Measurements from ENCODE around the gene ATOH1. TPM values are rescaled to one million over a fixed set of nuclear protein-coding genes. Genes with fewer than 3 reads are reported as not detected.

Gene ATOH1
- total and polyA plus RNA-seq, 3 donors from 2014 or later = not detected

DNA sequence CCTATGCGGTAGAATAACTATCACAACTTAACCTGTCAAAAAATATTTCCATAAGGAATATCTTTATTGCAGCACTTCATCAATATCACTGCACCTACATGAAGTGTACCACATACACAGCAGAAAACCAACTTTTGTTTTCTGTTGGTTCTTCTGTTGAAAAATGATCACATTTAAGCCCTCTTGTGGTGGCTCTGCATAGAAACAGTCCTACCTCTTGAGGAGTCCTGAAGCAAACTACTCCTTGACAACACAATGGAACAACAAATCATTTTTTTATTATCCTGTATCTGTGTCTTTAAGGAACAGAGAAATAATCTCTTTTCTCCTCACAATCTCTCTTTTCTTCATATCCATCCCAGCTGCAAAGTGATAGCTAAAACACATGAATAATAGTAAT, 39.8 kb upstream of the ATOH1 start:
- TF ChIP-seq POLR2A (IDR thresholded peaks at IDR 0.05) = no peak
- TF ChIP-seq, protein P1, sequence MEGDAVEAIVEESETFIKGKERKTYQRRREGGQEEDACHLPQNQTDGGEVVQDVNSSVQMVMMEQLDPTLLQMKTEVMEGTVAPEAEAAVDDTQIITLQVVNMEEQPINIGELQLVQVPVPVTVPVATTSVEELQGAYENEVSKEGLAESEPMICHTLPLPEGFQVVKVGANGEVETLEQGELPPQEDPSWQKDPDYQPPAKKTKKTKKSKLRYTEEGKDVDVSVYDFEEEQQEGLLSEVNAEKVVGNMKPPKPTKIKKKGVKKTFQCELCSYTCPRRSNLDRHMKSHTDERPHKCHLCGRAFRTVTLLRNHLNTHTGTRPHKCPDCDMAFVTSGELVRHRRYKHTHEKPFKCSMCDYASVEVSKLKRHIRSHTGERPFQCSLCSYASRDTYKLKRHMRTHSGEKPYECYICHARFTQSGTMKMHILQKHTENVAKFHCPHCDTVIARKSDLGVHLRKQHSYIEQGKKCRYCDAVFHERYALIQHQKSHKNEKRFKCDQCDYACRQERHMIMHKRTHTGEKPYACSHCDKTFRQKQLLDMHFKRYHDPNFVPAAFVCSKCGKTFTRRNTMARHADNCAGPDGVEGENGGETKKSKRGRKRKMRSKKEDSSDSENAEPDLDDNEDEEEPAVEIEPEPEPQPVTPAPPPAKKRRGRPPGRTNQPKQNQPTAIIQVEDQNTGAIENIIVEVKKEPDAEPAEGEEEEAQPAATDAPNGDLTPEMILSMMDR (IDR thresholded peaks at IDR 0.05) = peak in 2 of 3 experiments; percentile 26 to 43
- Histone ChIP-seq H3K9me3 (no peaks in the 10 kb centered on the region), H3K4me3 (no peak overlapping the region), H3K36me3 (ENCODE audit: low read depth, missing control alignments) (no peaks in the 10 kb centered on the region), H3K27me3 (no peaks in the 10 kb centered on the region), H3K4me1 (no peaks in the 10 kb centered on the region), H3K27ac (no peak overlapping the region)
- intact Hi-C loops (cut with DNase I; ENCODE audit: low total_unique reads) = no loop called here
- 85 to 88% methylated on average over 1 of the region's 1 CpG for WGBS, 2 donors
- DNase-seq = no peak

DNA sequence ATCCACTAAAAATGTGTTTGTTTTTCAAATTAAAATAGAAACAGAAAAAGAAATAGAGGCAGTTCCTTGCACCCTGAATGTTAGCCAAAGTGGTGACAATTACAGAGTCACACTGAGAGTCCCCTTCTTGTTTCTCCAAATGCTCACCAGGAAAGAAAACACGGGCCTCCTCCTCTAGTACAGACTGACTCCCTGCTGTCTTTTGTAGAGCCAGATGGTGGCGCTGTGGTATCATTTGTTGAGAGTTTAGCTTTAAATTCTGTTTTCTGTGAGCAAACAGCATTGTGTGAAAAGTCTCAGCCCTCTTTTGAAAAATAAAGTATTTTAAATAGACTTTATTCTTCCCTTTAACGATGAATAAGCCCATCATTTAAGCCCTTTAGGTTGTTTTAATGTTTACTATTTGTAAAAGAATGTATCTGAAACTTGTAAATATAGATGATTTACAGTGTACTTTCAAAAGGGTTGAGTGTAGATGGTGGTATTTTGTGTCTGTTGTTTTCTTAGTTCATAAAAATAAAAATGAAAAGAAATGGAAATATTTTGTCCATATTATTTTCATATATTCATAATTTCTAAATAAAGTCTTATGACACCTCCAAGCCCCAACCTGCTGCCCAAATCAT, 36.9 kb upstream of the ATOH1 start:
- TF ChIP-seq POLR2A (IDR thresholded peaks at IDR 0.05) = no peak
- TF ChIP-seq, protein P1 (IDR thresholded peaks at IDR 0.05) = peak; percentile 52 to 78 (median 77)
- no peaks in the 10 kb centered on the region for H3K27me3 ChIP-seq
- DNase-seq = peak; percentile 77
- no peaks in the 10 kb centered on the region for H3K4me1 ChIP-seq
- H3K27ac ChIP-seq = no peak overlapping the region
- intact Hi-C loops (cut with DNase I; ENCODE audit: low total_unique reads) = loop anchor here (10.0 kb wide), 1 partner anchor 333 kb away; no protein-coding TSS in a partner anchor
- 2 to 5% methylated on average over 3 of the region's 3 CpGs for WGBS, 2 donors
- no peak overlapping the region for H3K4me3 ChIP-seq
- no peaks in the 10 kb centered on the region for H3K36me3 ChIP-seq (ENCODE audit: low read depth, missing control alignments)
- no peaks in the 10 kb centered on the region for H3K9me3 ChIP-seq

DNA sequence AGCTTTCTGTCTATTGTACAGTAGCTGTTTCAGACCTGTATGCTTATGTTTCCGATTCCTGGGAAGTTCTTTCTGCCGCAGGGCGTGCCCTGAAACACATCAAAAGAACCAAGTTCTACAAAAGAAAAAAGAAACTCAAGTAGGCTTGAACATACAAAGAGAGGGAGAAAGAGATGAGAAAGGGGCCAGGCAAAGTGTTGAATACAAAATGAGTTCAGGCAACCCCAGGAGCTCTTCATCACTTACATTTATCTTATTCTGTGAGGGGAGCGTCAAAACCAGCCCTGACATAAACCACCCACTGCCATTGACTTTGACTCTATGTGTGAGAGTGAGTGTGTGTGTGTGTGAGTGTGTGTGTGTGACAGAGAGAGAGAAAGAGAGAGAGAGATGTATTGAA, 26.5 kb upstream of the ATOH1 start:
- 88 to 90% methylated on average over 4 of the region's 4 CpGs for WGBS, 2 donors
- no peak overlapping the region for H3K27ac ChIP-seq
- no peaks in the 10 kb centered on the region for H3K36me3 ChIP-seq (ENCODE audit: low read depth, missing control alignments)
- TF ChIP-seq POLR2A (IDR thresholded peaks at IDR 0.05) = no peak
- TF ChIP-seq, protein P1 (IDR thresholded peaks at IDR 0.05) = no peak
- no peak overlapping the region for H3K4me3 ChIP-seq
- no peaks in the 10 kb centered on the region for H3K27me3 ChIP-seq
- no peaks in the 10 kb centered on the region for H3K9me3 ChIP-seq
- intact Hi-C loops (cut with DNase I; ENCODE audit: low total_unique reads) = no loop called here
- H3K4me1 ChIP-seq = no peaks in the 10 kb centered on the region
- DNase-seq = no peak

DNA sequence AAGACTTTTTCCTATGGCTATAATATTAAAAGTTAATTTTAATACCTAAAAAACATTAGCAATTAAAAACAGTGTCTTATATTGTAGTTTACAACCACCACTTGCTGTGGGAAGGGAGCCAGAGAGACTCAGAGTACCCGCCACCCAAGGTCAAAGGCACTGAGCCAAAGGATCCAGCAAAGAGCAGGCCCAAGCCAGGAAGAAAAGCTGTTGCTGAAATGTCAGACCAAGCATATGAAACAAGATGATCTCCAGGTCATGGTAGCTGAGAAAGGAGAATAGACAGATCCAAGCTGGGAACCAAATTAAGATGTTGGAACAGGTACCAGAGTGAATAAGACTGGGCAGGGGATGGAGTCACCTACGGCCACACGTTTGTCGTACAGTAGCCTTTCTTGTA, 18.8 kb upstream of the ATOH1 start:
- 32 to 51% methylated on average over 4 of the region's 4 CpGs for WGBS, 2 donors
- Histone ChIP-seq H3K36me3 (ENCODE audit: low read depth, missing control alignments) (no peaks in the 10 kb centered on the region), H3K9me3 (no peaks in the 10 kb centered on the region), H3K27ac (peak overlapping the region; percentile 4 to 5), H3K4me1 (peaks cover 19% of the 10 kb centered on the region), H3K4me3 (no peak overlapping the region), H3K27me3 (no peaks in the 10 kb centered on the region)
- intact Hi-C loops (cut with DNase I; ENCODE audit: low total_unique reads) = no loop called here
- DNase-seq = peak; percentile 87
- TF ChIP-seq, protein P1 (IDR thresholded peaks at IDR 0.05) = no peak
- no peak for TF ChIP-seq POLR2A (IDR thresholded peaks at IDR 0.05)

Data from testis (tissue), 3 donors.